IMR-90 (cell line): ENCODE results near the gene DBNDD2.
A peak's percentile ranks its signal among the peaks of the same experiment; 100 is the strongest.

ENCODE experiments used
- CEBPB ChIP-seq: IDR thresholded peaks from 2 replicates; pipeline ENCODE4 v1.6.1; 2012; ENCODE audit warnings: low read depth, low read length, improper control_type of control experiment
- MAFK ChIP-seq: IDR thresholded peaks from 2 replicates; pipeline ENCODE4 v1.6.1; 2012; ENCODE audit warnings: low read depth, low read length, improper control_type of control experiment
- RFX5 ChIP-seq: IDR thresholded peaks from 2 replicates; pipeline ENCODE4 v1.8.0; 2012; ENCODE audit warnings: low read depth, mild to moderate bottlenecking, low read length, moderate library complexity
- TF ChIP-seq, protein P1 (sequence below): conservative IDR thresholded peaks from 2 replicates; pipeline ENCODE4 v1.5.1; 2012; ENCODE audit warnings: mild to moderate bottlenecking, low read depth, low read length, improper control_type of control experiment
- TF ChIP-seq, protein P2 (sequence below): fragments of 150-350 bp; IDR thresholded peaks from 2 replicates; pipeline ENCODE4 v1.6.1; 2017; ENCODE audit warnings: mild to moderate bottlenecking, antibody characterized with exemption, low read length, low read depth

GRCh38 chr20:45419188-45420091 is 11.4 kb downstream of the DBNDD2 start:
- TF ChIP-seq, protein P1, sequence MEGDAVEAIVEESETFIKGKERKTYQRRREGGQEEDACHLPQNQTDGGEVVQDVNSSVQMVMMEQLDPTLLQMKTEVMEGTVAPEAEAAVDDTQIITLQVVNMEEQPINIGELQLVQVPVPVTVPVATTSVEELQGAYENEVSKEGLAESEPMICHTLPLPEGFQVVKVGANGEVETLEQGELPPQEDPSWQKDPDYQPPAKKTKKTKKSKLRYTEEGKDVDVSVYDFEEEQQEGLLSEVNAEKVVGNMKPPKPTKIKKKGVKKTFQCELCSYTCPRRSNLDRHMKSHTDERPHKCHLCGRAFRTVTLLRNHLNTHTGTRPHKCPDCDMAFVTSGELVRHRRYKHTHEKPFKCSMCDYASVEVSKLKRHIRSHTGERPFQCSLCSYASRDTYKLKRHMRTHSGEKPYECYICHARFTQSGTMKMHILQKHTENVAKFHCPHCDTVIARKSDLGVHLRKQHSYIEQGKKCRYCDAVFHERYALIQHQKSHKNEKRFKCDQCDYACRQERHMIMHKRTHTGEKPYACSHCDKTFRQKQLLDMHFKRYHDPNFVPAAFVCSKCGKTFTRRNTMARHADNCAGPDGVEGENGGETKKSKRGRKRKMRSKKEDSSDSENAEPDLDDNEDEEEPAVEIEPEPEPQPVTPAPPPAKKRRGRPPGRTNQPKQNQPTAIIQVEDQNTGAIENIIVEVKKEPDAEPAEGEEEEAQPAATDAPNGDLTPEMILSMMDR: no peak
- TF ChIP-seq, protein P2, sequence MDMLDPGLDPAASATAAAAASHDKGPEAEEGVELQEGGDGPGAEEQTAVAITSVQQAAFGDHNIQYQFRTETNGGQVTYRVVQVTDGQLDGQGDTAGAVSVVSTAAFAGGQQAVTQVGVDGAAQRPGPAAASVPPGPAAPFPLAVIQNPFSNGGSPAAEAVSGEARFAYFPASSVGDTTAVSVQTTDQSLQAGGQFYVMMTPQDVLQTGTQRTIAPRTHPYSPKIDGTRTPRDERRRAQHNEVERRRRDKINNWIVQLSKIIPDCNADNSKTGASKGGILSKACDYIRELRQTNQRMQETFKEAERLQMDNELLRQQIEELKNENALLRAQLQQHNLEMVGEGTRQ: peak; percentile 46
- TF ChIP-seq CEBPB: peak; percentile 57
- TF ChIP-seq RFX5: no peak
- TF ChIP-seq MAFK: no peak
